Measurements from ENCODE around the gene EPN1. TPM values are rescaled to one million over a fixed set of nuclear protein-coding genes. Genes with fewer than 3 reads are reported as not detected.

EPN1 gene
- total RNA-seq, 2 experiments from 2014 or later: 23.4 TPM

DNA sequence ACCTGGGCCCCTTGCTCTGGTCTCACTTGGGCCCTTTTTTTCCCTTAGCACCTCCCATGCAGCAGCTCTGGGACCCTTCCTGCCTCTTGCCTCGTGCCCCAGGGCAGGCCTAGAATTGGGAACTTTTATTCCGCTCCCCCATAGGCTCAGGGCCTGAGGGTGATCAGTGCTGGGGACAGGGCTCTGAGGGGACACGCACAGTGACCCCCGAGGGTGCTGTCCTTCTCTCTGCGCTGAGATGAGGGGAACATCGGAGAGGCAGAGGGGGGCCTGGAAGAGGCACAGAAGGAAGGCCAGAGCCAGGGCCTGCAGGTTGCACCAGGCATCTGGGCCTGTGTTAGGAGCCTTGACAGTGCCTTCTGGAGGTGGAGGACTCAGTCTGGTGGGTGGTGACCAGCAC lies 10.8 kb downstream of the EPN1 start:
- no peak overlapping the region for H3K27ac Mint-ChIP-seq
- no peak overlapping the region for H3K4me3 Mint-ChIP-seq
- H3K36me3 Mint-ChIP-seq (ENCODE audit: low read depth): peaks cover 12% of the 10 kb centered on the region
- DNase-seq: no peak
- no peaks in the 10 kb centered on the region for H3K27me3 Mint-ChIP-seq (ENCODE audit: low read depth)
- intact Hi-C loops (cut with micrococcal nuclease): no loop called here
- peaks cover 4% of the 10 kb centered on the region for H3K4me1 Mint-ChIP-seq (ENCODE audit: low read depth)
- CTCF ChIA-PET: no interaction called here
- no peaks in the 10 kb centered on the region for H3K9me3 Mint-ChIP-seq

DNA sequence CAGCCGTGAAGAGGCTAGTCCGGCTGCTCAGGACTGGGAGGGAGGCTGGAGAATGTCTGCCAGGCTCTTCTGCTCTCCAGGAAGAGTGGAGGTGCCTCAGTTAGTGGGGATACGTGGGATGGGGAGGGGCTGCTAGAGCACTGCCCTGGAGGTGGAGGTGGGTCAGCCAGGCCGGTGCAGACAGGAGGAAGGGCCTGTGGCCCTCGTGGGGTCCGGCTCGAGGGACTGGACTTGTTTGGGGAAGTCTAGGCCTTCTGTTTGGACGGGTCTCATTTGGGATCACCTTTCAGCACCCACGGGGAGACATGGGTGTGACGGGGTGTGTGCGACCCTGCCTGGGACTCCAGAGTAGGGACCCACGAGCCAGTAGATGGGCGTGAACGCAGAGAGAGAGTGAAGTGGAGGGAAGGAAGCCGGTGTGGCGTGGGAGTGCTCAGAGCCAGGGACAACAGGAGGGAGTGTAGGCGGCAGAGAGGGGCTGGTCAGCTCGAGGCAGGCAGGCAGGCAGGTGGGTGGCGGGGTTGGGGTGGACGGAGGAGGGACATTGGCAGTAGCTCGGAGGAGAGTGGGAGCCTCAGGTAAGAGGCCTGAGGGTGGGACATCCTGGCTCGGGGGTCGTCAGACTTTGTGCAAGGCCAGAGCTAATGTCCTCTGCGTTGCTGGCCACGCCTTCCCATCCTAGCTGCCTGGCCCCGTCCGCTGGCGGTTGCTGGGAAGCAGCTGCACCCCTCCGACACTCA lies 11.5 kb downstream of the EPN1 start:
- peaks cover 12% of the 10 kb centered on the region for H3K36me3 Mint-ChIP-seq (ENCODE audit: low read depth)
- intact Hi-C loops (cut with micrococcal nuclease): no loop called here
- H3K27me3 Mint-ChIP-seq (ENCODE audit: low read depth): no peaks in the 10 kb centered on the region

DNA sequence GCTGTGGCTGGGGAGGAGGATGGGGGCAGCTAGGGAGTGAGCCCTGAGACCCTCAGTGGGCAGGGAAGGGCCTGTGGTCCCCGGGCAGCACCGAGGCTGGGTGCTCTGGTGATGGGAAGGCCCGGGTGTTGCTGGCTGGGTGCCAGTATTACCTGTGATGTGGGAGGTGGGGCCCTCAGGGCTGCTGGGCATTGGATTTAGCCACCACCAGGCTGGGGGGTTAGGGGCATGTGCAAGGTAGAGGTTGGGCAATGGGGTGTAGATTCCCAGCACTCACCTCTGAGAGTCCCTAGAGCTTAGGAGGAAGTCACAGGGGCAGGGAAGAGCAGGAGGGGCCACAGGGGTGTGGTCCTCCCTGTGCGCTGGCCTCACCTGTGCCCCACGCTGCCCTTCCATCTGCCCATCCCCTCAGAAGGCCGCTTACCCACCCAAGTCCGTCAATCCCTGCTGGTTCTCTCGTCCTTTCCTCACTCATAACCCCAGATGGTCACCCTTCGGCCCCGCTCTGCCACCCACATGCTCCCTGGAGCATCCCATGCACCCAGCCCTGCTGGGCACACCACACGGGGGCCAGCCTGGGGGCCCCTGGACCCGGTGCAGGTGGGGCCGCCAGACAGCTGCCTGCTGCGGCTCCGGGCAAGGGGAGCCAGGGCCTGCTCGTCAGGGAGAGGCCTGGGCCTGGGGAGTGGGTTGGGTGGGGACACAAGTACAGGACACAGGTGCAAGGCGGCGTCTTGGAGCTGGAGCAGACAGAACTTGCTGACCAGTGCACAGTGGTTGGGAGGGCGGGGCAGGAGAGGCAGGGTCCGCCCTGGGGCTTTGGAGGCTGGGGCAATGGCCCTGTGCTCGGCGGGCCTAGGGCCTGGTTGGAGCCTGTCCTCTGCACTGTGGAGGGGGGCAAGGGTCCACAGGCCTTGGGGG lies 12.5 kb downstream of the EPN1 start:
- no peak overlapping the region for H3K4me3 Mint-ChIP-seq

More for the DNA sequence above, 11.5 kb downstream of the EPN1 start:
- Mint-ChIP-seq H3K4me3 (no peak overlapping the region), H3K9me3 (no peaks in the 10 kb centered on the region), H3K27ac (no peak overlapping the region), H3K4me1 (ENCODE audit: low read depth) (peaks cover 4% of the 10 kb centered on the region)
- DNase-seq: no peak
- CTCF ChIA-PET: no interaction called here

DNA sequence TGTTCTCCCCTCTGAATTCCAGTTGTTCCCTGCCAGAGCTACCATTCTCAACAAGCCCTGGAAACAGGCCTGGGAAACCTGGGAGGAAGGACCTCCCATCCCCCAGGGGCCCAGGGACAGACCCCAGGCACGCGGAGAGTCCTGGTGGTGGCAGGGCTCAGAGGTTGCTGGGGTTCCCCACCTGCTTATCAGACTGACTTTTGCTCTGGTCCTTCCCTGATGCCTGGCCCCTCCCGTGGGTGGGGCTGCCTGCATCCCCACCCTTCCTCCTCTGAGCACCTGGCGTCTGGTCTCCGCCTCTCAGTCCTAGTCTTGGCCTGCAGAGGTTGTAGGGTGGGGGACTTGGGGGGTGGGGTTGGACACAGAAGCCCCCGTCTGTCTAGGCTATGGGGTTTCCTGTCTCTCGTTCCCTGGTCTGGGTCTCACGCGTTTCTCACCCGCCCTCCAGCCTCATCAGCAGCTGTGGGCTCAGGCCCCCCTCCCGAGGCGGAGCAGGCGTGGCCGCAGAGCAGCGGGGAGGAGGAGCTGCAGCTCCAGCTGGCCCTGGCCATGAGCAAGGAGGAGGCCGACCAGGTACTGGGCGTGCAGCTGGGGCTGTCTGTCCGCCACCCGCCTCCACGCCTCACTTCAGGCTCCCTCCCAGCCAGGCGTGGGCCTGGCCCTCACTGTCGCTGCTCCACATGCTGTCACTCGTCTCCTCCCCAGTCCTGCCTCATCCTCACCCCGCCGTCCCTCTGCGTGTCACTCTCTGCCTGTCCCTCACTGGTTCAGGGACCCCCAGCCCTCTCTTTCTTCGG lies 13.6 kb downstream of the EPN1 start:
- CTCF ChIA-PET: no interaction called here
- no peak overlapping the region for H3K4me3 Mint-ChIP-seq
- peaks cover 9% of the 10 kb centered on the region for H3K36me3 Mint-ChIP-seq (ENCODE audit: low read depth)
- no peak for DNase-seq
- H3K4me1 Mint-ChIP-seq (ENCODE audit: low read depth): peaks cover 2% of the 10 kb centered on the region
- no peaks in the 10 kb centered on the region for H3K27me3 Mint-ChIP-seq (ENCODE audit: low read depth)
- H3K27ac Mint-ChIP-seq: no peak overlapping the region
- no peaks in the 10 kb centered on the region for H3K9me3 Mint-ChIP-seq
- intact Hi-C loops (cut with micrococcal nuclease): no loop called here

More for the DNA sequence above, 12.5 kb downstream of the EPN1 start:
- intact Hi-C loops (cut with micrococcal nuclease): no loop called here
- H3K9me3 Mint-ChIP-seq: no peaks in the 10 kb centered on the region
- no peak for DNase-seq
- H3K27me3 Mint-ChIP-seq (ENCODE audit: low read depth): no peaks in the 10 kb centered on the region
- H3K36me3 Mint-ChIP-seq (ENCODE audit: low read depth): peaks cover 12% of the 10 kb centered on the region
- H3K4me1 Mint-ChIP-seq (ENCODE audit: low read depth): peaks cover 2% of the 10 kb centered on the region
- no peak overlapping the region for H3K27ac Mint-ChIP-seq
- CTCF ChIA-PET: no interaction called here

DNA sequence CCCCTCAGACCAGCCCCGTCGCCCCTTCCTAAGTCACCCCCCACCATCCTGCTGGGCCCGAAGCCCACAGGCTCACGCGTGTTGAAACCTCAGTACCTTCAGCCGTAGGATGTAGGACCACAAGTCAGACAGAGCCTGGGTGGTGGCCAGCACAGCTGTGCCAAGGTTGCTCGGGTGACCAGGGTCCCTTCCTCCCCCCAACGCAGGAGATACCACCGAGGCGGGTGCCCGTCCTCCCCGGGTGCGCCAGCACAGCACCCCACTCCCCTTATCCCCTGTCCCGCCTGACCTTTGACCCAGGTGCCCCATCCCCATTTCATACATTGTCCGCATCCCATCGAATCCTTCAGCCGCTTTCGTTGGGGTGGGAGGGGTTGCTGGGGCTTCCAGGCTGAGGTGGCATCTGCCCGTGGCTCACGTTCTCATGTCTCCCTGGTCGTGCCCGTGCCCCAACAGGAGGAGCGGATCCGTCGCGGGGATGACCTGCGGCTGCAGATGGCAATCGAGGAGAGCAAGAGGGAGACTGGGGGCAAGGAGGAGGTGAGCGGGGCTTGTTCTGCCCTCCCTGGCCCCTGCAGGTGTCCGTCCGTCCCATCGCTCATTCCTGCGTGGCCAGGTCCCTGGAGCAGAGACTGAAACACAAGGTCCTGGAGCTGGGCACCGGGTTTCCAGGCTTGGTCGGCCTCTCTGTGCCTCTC lies 14.5 kb downstream of the EPN1 start:
- intact Hi-C loops (cut with micrococcal nuclease): no loop called here
- H3K9me3 Mint-ChIP-seq: no peaks in the 10 kb centered on the region
- no peak overlapping the region for H3K27ac Mint-ChIP-seq
- peaks cover 2% of the 10 kb centered on the region for H3K4me1 Mint-ChIP-seq (ENCODE audit: low read depth)
- no peak overlapping the region for H3K4me3 Mint-ChIP-seq
- DNase-seq: no peak
- H3K36me3 Mint-ChIP-seq (ENCODE audit: low read depth): peaks cover 9% of the 10 kb centered on the region
- no peaks in the 10 kb centered on the region for H3K27me3 Mint-ChIP-seq (ENCODE audit: low read depth)
- CTCF ChIA-PET: no interaction called here

DNA sequence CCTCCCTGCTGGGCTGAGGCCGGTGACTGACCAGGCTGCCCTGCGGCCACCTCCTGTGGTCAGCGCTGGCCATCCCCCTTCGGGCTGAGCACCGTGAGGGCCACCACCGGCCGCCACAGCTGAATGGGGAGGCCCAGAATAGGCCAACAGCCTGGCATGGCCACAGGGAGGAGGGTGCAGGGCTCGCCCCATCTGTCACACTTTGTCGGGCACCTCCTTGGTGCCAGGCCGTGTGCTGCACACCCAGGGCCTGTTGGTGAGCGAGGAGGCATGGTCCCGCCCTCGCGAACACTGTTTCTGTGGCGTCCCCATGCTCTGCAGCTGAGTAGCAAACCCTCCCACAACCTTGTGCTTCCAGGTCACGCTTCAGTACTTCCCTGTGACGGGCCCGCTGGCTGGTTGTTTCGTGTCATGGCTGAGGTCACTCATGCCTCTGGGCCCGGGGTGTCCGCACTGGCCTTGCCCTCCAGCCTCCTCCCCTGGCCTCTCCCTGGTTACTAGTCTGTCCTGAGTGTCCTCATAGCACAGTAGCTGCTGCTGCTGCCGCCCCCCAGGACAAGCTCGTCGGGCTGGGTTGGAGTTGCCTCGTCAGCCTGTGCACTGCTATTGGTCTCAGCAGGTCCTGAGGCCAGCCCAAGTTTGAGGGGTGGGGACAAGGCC lies 15.2 kb downstream of the EPN1 start:
- Mint-ChIP-seq H3K27ac (no peak overlapping the region), H3K4me3 (no peak overlapping the region), H3K4me1 (ENCODE audit: low read depth) (peaks cover 2% of the 10 kb centered on the region), H3K9me3 (no peaks in the 10 kb centered on the region), H3K36me3 (ENCODE audit: low read depth) (peaks cover 12% of the 10 kb centered on the region), H3K27me3 (ENCODE audit: low read depth) (no peaks in the 10 kb centered on the region)
- CTCF ChIA-PET: no interaction called here
- intact Hi-C loops (cut with micrococcal nuclease): no loop called here
- DNase-seq: no peak

DNA sequence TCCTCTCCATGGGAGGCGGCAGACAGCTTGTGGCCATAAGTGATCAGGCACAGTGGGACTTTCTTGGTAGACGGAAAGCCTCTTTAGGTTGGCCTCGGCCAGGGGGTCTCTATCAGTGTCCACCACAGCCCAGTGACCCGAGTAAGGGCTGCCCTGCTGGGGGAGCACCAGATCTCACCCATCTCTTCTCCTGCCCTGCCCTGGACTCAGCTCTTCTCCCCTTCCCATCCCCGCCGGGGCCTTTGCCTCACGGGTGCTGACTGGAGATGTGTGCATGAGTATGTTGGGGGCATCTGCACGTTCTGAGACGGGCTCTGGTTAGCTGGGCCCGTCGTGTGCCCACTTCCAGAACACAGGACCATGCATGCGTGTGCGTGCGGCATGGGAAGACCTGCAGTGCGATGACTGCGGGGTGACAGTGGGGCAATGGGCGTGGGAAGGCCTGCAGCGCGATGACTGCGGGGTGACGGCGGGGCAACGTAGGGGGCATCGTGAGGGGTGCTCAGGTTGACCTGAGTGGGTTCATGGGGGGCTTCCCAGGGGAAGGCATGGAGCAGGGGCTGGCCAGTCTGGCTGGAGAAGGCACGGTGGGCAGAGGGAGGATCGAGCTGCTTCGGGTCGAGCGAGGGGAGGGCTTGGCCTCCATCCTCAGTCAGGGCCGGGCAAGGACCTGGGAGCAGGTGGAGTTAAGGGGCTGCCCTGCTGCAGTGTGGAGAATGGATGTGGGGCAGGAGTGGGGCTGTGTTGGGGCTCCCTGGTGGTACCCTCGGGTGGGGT lies 15.9 kb downstream of the EPN1 start:
- H3K4me3 Mint-ChIP-seq: no peak overlapping the region
- H3K9me3 Mint-ChIP-seq: no peaks in the 10 kb centered on the region
- peaks cover 14% of the 10 kb centered on the region for H3K36me3 Mint-ChIP-seq (ENCODE audit: low read depth)
- CTCF ChIA-PET: no interaction called here
- H3K4me1 Mint-ChIP-seq (ENCODE audit: low read depth): peaks cover 2% of the 10 kb centered on the region
- H3K27ac Mint-ChIP-seq: no peak overlapping the region
- no peak for DNase-seq
- intact Hi-C loops (cut with micrococcal nuclease): no loop called here
- H3K27me3 Mint-ChIP-seq (ENCODE audit: low read depth): no peaks in the 10 kb centered on the region

DNA sequence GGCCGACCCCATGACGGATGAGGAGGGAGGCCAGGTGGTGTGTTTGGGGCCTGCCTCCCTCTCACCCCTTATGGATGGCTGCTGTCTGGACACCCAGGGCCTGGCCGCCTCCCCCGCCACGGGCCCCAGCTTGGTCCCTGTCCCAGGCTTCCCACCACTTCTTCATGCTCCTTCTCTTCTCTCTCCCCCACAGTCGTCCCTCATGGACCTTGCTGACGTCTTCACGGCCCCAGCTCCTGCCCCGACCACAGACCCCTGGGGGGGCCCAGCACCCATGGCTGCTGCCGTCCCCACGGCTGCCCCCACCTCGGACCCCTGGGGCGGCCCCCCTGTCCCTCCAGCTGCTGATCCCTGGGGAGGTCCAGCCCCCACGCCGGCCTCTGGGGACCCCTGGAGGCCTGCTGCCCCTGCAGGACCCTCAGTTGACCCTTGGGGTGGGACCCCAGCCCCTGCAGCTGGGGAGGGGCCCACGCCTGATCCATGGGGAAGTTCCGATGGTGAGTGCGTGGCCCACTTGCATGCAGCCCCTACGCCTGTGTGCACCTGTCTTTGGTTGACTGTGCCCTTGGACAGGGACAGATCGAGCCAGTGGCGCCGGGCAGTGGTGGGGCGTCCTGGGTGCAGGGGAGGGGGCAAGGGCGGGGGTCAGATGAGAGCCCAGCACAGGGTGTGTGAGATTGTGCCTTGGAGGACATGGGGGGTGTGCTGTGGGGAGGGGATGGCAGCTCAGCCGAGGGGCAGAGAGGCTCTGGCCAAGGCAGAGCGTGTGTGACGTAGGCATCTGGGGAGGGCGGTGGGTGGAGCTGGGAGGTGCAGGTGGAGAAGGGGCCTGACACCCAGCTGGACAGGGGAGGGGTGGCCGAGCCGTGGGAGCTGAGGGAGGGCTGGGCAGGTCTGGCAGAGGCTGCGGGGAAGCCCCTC lies 16.8 kb downstream of the EPN1 start:
- Mint-ChIP-seq H3K27me3 (ENCODE audit: low read depth) (no peaks in the 10 kb centered on the region), H3K36me3 (ENCODE audit: low read depth) (peaks cover 18% of the 10 kb centered on the region), H3K27ac (no peak overlapping the region), H3K4me3 (no peak overlapping the region), H3K9me3 (no peaks in the 10 kb centered on the region), H3K4me1 (ENCODE audit: low read depth) (no peaks in the 10 kb centered on the region)
- CTCF ChIA-PET: no interaction called here
- no peak for DNase-seq
- intact Hi-C loops (cut with micrococcal nuclease): no loop called here

DNA sequence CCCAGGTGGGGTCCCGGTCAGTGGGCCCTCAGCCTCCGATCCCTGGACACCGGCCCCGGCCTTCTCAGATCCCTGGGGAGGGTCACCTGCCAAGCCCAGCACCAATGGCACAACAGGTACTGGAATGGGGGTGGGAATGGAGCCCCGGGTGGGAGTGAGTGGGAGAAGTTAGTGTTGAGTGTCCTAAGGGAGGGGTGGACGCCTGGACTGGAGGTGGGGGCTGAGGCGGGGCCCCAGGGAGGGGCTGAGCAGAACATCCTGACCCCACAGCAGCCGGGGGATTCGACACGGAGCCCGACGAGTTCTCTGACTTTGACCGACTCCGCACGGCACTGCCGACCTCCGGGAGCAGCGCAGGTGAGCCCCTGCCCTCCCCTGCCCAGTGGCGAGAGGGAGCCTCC lies 17.7 kb downstream of the EPN1 start:
- no peak for DNase-seq
- Mint-ChIP-seq H3K27ac (no peak overlapping the region), H3K27me3 (ENCODE audit: low read depth) (no peaks in the 10 kb centered on the region), H3K4me3 (no peak overlapping the region), H3K36me3 (ENCODE audit: low read depth) (peaks cover 16% of the 10 kb centered on the region), H3K4me1 (ENCODE audit: low read depth) (no peaks in the 10 kb centered on the region), H3K9me3 (no peaks in the 10 kb centered on the region)
- CTCF ChIA-PET: no interaction called here
- intact Hi-C loops (cut with micrococcal nuclease): no loop called here

DNA sequence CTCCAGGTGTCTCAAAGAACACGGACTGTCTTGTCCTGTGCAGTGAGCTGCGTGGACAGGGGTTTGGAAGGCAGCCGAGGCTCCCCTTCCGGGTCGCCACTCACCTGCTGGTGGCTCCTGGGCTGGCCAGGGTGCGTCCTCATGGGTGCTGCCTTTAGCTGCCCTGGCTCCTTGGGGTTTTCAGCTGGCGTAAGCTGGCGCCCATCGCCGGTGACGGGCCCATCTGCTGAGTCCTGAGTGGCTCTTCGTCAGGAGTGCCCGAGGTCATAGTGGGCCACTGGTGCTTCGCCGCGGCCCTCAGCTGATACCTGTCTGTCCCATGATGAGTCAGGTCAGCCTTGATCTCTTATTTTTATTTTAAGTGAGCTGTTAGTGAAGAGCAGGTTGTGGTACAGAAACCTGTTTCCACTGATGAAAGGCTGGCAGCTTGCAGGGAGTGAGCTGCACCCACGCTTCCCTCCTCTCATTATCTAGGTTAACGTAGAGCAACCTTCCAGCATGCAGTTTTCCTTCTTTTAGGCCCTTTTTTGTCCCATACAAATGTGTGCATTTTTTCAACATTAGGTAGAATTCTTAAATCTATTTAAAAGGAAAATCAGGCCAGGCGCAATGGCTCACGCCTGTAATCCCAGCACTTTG lies 18.4 kb downstream of the EPN1 start:
- no peaks in the 10 kb centered on the region for H3K9me3 Mint-ChIP-seq
- CTCF ChIA-PET: no interaction called here
- H3K27ac Mint-ChIP-seq: no peak overlapping the region

More for the DNA sequence above, 18.4 kb downstream of the EPN1 start:
- Mint-ChIP-seq H3K4me1 (ENCODE audit: low read depth) (no peaks in the 10 kb centered on the region), H3K4me3 (no peak overlapping the region), H3K27me3 (ENCODE audit: low read depth) (no peaks in the 10 kb centered on the region), H3K36me3 (ENCODE audit: low read depth) (peaks cover 17% of the 10 kb centered on the region)
- intact Hi-C loops (cut with micrococcal nuclease): no loop called here
- DNase-seq: no peak
